K562 (cell line): Measurements from ENCODE around the gene FOXN3. TPM values are rescaled to one million over a fixed set of nuclear protein-coding genes. Genes with fewer than 3 reads are reported as not detected.

ENCODE experiments used
- ATAC-seq: fragments of 200-7000 bp; cut with Tn5 transposase; 3 replicates; pipeline ENCODE4 v1.9.1; 2020; ENCODE audit warnings: moderate library complexity
- BruUV-seq: library from RNA; stranded (reverse); fragments of 400-500 nt; replicated peaks from 2 replicates; lab custom pipeline; 2021; lab: Mats Ljungman, UMichigan
- CTCF ChIA-PET: fragments of 300-600 bp; formaldehyde crosslinking; extraction: SDS; loops from one replicate; lab custom pipeline; 2021; ENCODE audit warnings: low intra/inter-chr PET ratio; lab: Yijun Ruan, JAX
- POLR2A ChIA-PET: fragments of 300-600, 350-650 bp; sonication (Branson Sonifier 250); formaldehyde crosslinking; extraction: SDS; loops from one replicate; lab custom pipeline; 2021; ENCODE audit warnings: antibody characterized with exemption, inconsistent platforms; lab: Yijun Ruan, JAX
- DNase-seq, 4 experiments: peaks; one replicate each; pipeline versions ENCODE4 v3.0.0 to v3.0.0-alpha.2; 2011 to 2018; ENCODE audit warnings: low spot score in 3 of 4, mixed read lengths in 3 of 4; ENCODE audit errors: extremely low read depth in 1 of 4
- FAIRE-seq: peaks from 2 replicates; lab custom pipeline; 2011; peaks lifted over from hg19 to GRCh38; lab: Jason Lieb, UNC
- H2AFZ ChIP-seq: 2 replicates; pipeline ENCODE4 v1.6.0; 2011; ENCODE audit warnings: low read depth, low read length, control low read depth, inconsistent platforms
- H3K27ac ChIP-seq: fragments of 200-600 bp; 3 replicates; pipeline ENCODE4 v1.8.0; 2011; ENCODE audit warnings: low read depth, mild to moderate bottlenecking, control low read depth, inconsistent platforms, low read length, moderate library complexity, mixed read lengths; ENCODE audit errors: extremely low read depth
- H3K27me3 ChIP-seq, 2 experiments: fragments of 300-600 bp in 1 of 2; 2 replicates in 1 of 2; 3 replicates in 1 of 2; pipeline versions ENCODE4 v1.6.0 to v1.8.0; 2011; ENCODE audit warnings: inconsistent platforms in 2 of 2, low read length in 2 of 2, mild to moderate bottlenecking in 1 of 2, mixed read lengths in 1 of 2, moderate library complexity in 1 of 2; ENCODE audit not compliant: control insufficient read depth in 2 of 2, insufficient read depth in 2 of 2
- H3K36me3 ChIP-seq: fragments of 300-600 bp; 3 replicates; pipeline ENCODE4 v1.8.0; 2011; ENCODE audit warnings: mild to moderate bottlenecking, low read length, inconsistent platforms; ENCODE audit not compliant: control insufficient read depth, insufficient read depth
- H3K4me1 ChIP-seq, 2 experiments: fragments of 200-600 bp in 1 of 2; replicated peaks in 1 of 2; 2 replicates in 1 of 2; 3 replicates in 1 of 2; pipeline versions ENCODE4 v1.5.1 to v1.8.0; 2011; ENCODE audit warnings: inconsistent platforms in 2 of 2, low read length in 2 of 2, mild to moderate bottlenecking in 1 of 2, mixed read lengths in 1 of 2, moderate library complexity in 1 of 2; ENCODE audit not compliant: control insufficient read depth in 2 of 2, insufficient read depth in 2 of 2
- H3K4me2 ChIP-seq: 2 replicates; pipeline ENCODE4 v1.6.1; 2011; ENCODE audit warnings: low read length, control low read depth, inconsistent platforms, mixed read lengths; ENCODE audit not compliant: insufficient read depth
- H3K4me3 ChIP-seq: fragments of 200-600 bp; sonication (generic), shearing (Covaris generic); 2 replicates; pipeline ENCODE4 v1.5.1; 2016; ENCODE audit warnings: control low read depth, inconsistent platforms
- H3K79me2 ChIP-seq: fragments of 200-600 bp; 3 replicates; pipeline ENCODE4 v1.8.0; 2011; ENCODE audit warnings: low read length, inconsistent platforms; ENCODE audit not compliant: control insufficient read depth, insufficient read depth
- H3K9ac ChIP-seq, 2 experiments: 2 replicates each; pipeline versions ENCODE4 v1.6.0 to v1.6.1; 2011; ENCODE audit warnings: low read depth in 2 of 2, low read length in 2 of 2, control low read depth in 1 of 2, inconsistent platforms in 1 of 2, mild to moderate bottlenecking in 1 of 2, mixed read lengths in 1 of 2; ENCODE audit not compliant: insufficient read depth in 1 of 2
- H3K9me1 ChIP-seq: one replicate; pipeline ENCODE4 v1.6.0; 2011; ENCODE audit warnings: inconsistent platforms, mild to moderate bottlenecking, low read length, moderate library complexity; ENCODE audit not compliant: control insufficient read depth, insufficient read depth
- H3K9me3 ChIP-seq: replicated peaks from 2 replicates; pipeline ENCODE4 v1.5.1; 2011; ENCODE audit warnings: low read depth, low read length, inconsistent platforms; ENCODE audit not compliant: control insufficient read depth, insufficient read depth
- H4K20me1 ChIP-seq: replicated peaks from 2 replicates; pipeline ENCODE4 v1.6.1; 2011; ENCODE audit warnings: low read length, inconsistent platforms, mixed read lengths; ENCODE audit not compliant: control insufficient read depth, insufficient read depth
- CBX5 ChIP-seq: IDR thresholded peaks from 2 replicates; pipeline ENCODE4 v1.6.1; 2014; ENCODE audit warnings: low read depth, borderline replicate concordance
- CHCHD3 ChIP-seq: fragments of 250-450 bp; sonication (Bioruptor Pico); IDR thresholded peaks from 2 replicates; pipeline ENCODE4 v2.1.2; 2022; ENCODE audit warnings: mild to moderate bottlenecking
- HIVEP1 ChIP-seq: fragments of 250-450 bp; sonication (Bioruptor Pico); IDR thresholded peaks from 2 replicates; pipeline ENCODE4 v1.4.0; 2020; ENCODE audit warnings: mild to moderate bottlenecking
- SNAPC5 ChIP-seq: fragments of 250-450 bp; sonication (Bioruptor Pico); IDR thresholded peaks from 2 replicates; pipeline ENCODE4 v1.8.0; 2021; ENCODE audit warnings: moderate library complexity, mild to moderate bottlenecking, inconsistent platforms
- TRIM24 ChIP-seq, 2 experiments: fragments of 450-650 bp; IDR thresholded peaks; 2 replicates each; pipeline ENCODE4 v1.6.1; 2016
- ZFPM2 ChIP-seq: fragments of 250-450 bp; sonication (Bioruptor Pico); IDR thresholded peaks from 2 replicates; pipeline ENCODE4 v1.5.1; 2022; ENCODE audit warnings: mild to moderate bottlenecking
- ZNF23 ChIP-seq: fragments of 250-450 bp; sonication (Bioruptor Pico); IDR thresholded peaks from 2 replicates; pipeline ENCODE4 v1.4.0; 2020; ENCODE audit warnings: mild to moderate bottlenecking
- ZNF561 ChIP-seq: fragments of 450-650 bp; formaldehyde crosslinking; conservative IDR thresholded peaks from 2 replicates; pipeline ENCODE4 v1.4.0; 2020; ENCODE audit warnings: mild to moderate bottlenecking, moderate library complexity
- WGBS: fragments of 100-300 bp; shearing (Covaris generic); methylation state at CpG from one replicate; pipeline ENCODE4 v1.1.6; 2016; ENCODE audit warnings: low coverage, mixed read lengths; ENCODE audit not compliant: insufficient coverage; ENCODE audit errors: missing lambda C conversion rate; 5-methylcytosine and 5-hydroxymethylcytosine counted together
- in situ Hi-C: fragments of 300-500 bp; cut with MboI; formaldehyde crosslinking; loops from 4 replicates; pipeline ENCODE4 v1.15.0; 2018; ENCODE audit warnings: inconsistent platforms, mixed read lengths
- intact Hi-C: fragments of 100-400 bp; cut with micrococcal nuclease; formaldehyde crosslinking; loops from 2 replicates; pipeline ENCODE4 v1.14.2; 2022
- polyA plus RNA-seq, 8 experiments: library from polyadenylated mRNA; depleted of rRNA in 4 of 8; stranded (reverse) in 5 of 8; unstranded in 3 of 8; fragments of >200 nt; fragmentation: Nextera tagmentation in 2 of 8; fragmentation: Illumina TruSeq in 1 of 8; extraction: Ambion mirVana in 2 of 8; extraction: Trizol in 1 of 8; gene quantifications; 2 replicates each; pipeline versions ENCODE4 v1.2.1 to v1.2.3, GENCODE V29; 2011 to 2014; ENCODE audit warnings: inconsistent platforms in 1 of 8, missing spikeins in 1 of 8
- total RNA-seq, 7 experiments: library from RNA; depleted of rRNA in 6 of 7; stranded (reverse); fragments of >200 nt in 6 of 7; fragmentation: Illumina TruSeq in 2 of 7; extraction: Trizol in 2 of 7; gene quantifications; 2 replicates each; pipeline versions ENCODE4 v1.2.1 to v1.2.3, GENCODE V29; 2011 to 2021; ENCODE audit warnings: low replicate concordance in 1 of 7

Gene FOXN3
- total and polyA plus RNA-seq, 9 of the 15 experiments (the other 6 are each of a cell fraction or from before 2014, with no cell fraction given), result 0.07 to 1.3 (median 0.40) TPM

- no peak for TF ChIP-seq CHCHD3 (CRISPR knock-in tag)
- Histone ChIP-seq H3K9me1 (no peaks in the 10 kb centered on the region), H2AFZ (no peak overlapping the region), H3K4me3 (no peak overlapping the region), H3K27me3 (peaks cover 2 to 13% of the 10 kb centered on the region in 2 experiments; a peak in 2 of 5 replicates), H3K9me3 (no peaks in the 10 kb centered on the region), H3K36me3 (no peaks in the 10 kb centered on the region), H3K27ac (no peak overlapping the region), H4K20me1 (no peaks in the 10 kb centered on the region), H3K4me2 (no peak overlapping the region), H3K4me1 (no peaks in the 10 kb centered on the region), H3K79me2 (no peaks in the 10 kb centered on the region), H3K9ac (no peak overlapping the region)
- 22% methylated on average over 8 of the region's 9 CpGs for WGBS
- in situ Hi-C loops (no loop called here), intact Hi-C loops (no loop called here)
- POLR2A ChIA-PET, result no interaction called here
- no peak for ATAC-seq
- BruUV-seq, result no TSS peak
- FAIRE-seq, result no peak
- no peak for DNase-seq
- CTCF ChIA-PET, result no interaction called here
Measured at GRCh38 chr14:89255012-89255411, 162.0 kb downstream of the FOXN3 start.

- POLR2A ChIA-PET, result no interaction called here
- H4K20me1 ChIP-seq, result no peaks in the 10 kb centered on the region
- H3K9me3 ChIP-seq, result no peaks in the 10 kb centered on the region
- no peak overlapping the region for H3K4me3 ChIP-seq
- 6% methylated on average over 9 of the region's 12 CpGs for WGBS
- H3K4me1 ChIP-seq, result no peaks in the 10 kb centered on the region
- no peaks in the 10 kb centered on the region for H3K79me2 ChIP-seq
- no peak overlapping the region for H3K4me2 ChIP-seq
- no peak overlapping the region for H2AFZ ChIP-seq
- intact Hi-C loops (no loop called here), in situ Hi-C loops (no loop called here)
- H3K36me3 ChIP-seq, result no peaks in the 10 kb centered on the region
- H3K27me3 ChIP-seq, result peaks cover 2 to 12% of the 10 kb centered on the region in 2 experiments; a peak in 2 of 5 replicates
- H3K9me1 ChIP-seq, result no peaks in the 10 kb centered on the region
- DNase-seq (no peak), ATAC-seq (no peak), FAIRE-seq (no peak)
- BruUV-seq, result no TSS peak
- CTCF ChIA-PET, result no interaction called here
- H3K9ac ChIP-seq, result no peak overlapping the region
- no peak overlapping the region for H3K27ac ChIP-seq
- no peak for TF ChIP-seq SNAPC5 (CRISPR knock-in tag)
- no peak for TF ChIP-seq ZNF561
- no peak for TF ChIP-seq HIVEP1
- TF ChIP-seq TRIM24 (IDR thresholded peaks at IDR 0.05), result no peak
- TF ChIP-seq ZNF23 (CRISPR knock-in tag), result no peak
- TF ChIP-seq CBX5, result no peak
- TF ChIP-seq ZFPM2 (CRISPR knock-in tag), result no peak
Measured at GRCh38 chr14:89254166-89254909, 162.7 kb downstream of the FOXN3 start.
